GM13977 (cell line): ENCODE measurements around the gene PPY.

Experiments used
- DNase-seq: peaks from one replicate; pipeline ENCODE4 v3.0.0; 2012; ENCODE audit warnings: low spot score
- in situ Hi-C: fragments of 300-500 bp; cut with MboI; formaldehyde crosslinking; loops from one replicate; pipeline ENCODE4 v1.12.0; 2022; ENCODE audit warnings: low sequenced_read_pairs, low pct_unique_long_range_greater_than_20kb, mixed read lengths, inconsistent platforms; ENCODE audit not compliant: unreplicated experiment
- TF ChIP-seq, protein P1 (sequence below): IDR thresholded peaks from 2 replicates; pipeline ENCODE4 v1.5.1; 2012; ENCODE audit warnings: mild to moderate bottlenecking, control low read depth; ENCODE audit not compliant: insufficient read depth; ENCODE audit errors: extremely low read depth, missing control alignments

The PPY gene

DNA sequence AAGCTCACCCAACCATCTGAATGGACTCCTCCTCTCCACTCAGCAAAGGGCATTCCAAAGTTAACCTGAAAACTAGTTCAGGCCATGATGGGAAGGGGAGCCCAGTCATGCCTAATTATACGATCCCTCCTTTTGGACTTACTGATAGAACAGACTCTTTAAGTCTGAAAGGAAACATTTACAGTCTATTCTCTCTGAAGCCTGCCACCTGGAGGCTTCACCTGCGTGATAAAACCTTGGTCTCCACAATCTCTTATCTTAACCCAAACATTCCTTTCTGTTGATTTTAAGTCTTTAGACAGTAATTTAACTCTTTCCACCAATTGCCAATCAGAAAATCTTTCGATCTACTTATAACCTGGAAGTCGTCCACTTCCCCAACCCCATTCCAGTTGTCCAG is 25.9 kb downstream of the PPY start:
- TF ChIP-seq, protein P1, sequence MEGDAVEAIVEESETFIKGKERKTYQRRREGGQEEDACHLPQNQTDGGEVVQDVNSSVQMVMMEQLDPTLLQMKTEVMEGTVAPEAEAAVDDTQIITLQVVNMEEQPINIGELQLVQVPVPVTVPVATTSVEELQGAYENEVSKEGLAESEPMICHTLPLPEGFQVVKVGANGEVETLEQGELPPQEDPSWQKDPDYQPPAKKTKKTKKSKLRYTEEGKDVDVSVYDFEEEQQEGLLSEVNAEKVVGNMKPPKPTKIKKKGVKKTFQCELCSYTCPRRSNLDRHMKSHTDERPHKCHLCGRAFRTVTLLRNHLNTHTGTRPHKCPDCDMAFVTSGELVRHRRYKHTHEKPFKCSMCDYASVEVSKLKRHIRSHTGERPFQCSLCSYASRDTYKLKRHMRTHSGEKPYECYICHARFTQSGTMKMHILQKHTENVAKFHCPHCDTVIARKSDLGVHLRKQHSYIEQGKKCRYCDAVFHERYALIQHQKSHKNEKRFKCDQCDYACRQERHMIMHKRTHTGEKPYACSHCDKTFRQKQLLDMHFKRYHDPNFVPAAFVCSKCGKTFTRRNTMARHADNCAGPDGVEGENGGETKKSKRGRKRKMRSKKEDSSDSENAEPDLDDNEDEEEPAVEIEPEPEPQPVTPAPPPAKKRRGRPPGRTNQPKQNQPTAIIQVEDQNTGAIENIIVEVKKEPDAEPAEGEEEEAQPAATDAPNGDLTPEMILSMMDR = no peak
- in situ Hi-C loops = no loop called here
- DNase-seq = no peak

DNA sequence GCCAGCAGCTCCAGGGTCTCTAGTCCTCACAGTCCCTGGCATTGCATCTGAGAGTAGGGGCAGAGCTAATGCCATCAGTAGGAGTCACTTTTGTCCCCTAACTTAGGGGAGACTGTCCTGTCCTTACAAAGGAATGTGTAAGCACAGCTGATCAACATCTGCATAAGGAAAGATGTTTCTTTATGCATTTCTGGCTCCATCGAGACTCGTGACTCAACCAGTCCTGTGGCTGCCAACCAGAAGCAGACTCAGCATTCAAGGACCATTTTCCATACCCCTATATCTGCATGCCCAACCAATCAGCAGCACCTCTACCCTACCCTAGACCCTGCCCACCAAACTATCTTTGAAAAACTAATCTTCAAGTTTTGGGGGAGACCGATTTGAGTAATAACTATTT is 26.7 kb downstream of the PPY start:
- no peak for DNase-seq
- in situ Hi-C loops = no loop called here
- TF ChIP-seq, protein P1 = no peak

DNA sequence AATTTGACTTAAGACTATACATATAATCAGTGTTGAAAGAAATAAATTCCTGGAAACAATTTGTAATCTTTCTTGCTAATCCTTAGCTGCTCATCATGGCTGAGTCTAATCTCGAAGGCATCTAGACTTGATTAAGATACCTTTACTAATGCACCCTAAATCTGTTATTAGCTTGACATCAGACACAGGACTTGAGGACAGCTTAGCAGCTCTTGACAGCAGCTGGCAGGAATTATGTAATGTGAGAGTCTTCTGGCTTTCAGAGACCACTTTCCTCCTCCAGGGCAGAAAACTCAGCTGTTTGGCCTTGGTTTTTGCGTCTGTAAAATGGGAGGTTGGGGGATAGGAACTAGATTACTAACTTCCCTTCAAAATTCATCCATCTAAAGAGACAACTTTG is 27.8 kb downstream of the PPY start:
- DNase-seq = no peak
- in situ Hi-C loops = no loop called here
- TF ChIP-seq, protein P1 = no peak

DNA sequence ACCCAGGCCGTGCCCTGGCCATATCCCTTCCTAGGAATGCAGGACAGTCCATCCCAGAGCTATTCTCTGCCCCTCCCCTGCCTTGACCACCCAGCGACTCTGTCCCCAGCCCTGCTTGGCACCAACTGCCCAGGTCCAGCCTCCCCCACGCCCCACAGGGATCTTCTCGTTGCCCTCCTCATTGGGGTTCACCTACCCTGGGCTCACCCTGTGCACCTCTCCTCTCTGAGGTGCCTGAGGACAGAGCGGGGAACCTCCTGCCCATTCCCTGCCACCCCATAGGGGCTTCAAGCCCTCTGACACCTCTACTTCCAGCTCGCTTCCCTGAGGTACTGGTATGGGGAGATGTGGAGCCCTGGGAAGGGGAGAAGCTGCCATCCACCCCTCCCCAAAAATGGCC is 28.7 kb downstream of the PPY start:
- in situ Hi-C loops = no loop called here
- no peak for DNase-seq
- TF ChIP-seq, protein P1 = no peak

DNA sequence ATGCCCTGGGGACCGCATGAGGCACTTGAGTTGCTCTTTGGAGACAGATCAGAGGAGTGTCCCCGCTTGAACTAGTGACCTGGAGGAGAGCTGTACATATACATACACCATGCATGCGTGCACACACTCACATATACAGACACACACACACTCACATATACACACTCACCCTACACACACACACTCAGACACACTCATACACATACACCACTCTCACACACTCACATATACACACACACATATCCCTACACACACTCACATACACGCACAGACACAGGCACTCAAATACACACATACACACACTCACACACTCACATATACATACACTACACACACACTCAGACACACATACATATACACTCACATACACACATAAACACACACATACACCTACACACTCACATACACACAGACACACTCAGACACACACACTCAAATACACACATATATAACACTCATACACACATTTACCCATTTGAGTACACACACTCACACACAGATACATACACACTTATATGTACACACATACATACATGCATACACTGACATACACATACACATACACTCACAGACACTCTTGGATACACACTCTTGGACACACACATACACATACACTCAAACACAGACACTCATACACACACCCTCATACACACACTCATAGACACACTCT is 29.5 kb downstream of the PPY start:
- no peak for DNase-seq
- TF ChIP-seq, protein P1 = no peak
- in situ Hi-C loops = no loop called here

DNA sequence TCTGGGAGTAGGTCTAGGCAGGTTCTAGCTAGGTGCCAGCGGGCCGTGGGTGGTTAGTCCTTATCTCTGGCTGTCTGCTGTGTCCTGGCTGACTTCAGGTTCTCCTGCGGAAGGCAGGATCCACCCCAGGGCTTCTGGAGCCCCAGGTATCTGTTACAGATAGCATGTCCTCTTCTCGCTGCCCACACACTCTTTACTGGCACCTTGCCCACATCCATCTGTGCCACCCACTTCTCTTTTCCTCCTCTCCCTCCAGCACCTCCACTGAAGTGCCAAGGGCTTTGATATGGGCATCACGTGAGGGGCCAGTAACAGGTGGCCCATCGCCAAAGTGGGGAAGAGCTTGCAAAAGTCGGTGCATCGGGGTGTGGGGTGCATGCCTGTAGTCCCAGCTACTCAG is 30.4 kb downstream of the PPY start:
- TF ChIP-seq, protein P1 = no peak
- in situ Hi-C loops = no loop called here
- DNase-seq = no peak
